A204.1 (cell line): Measurements from ENCODE around the gene GATAD2B.
"Not testable (repeated sequence)": the region's sequence is repeated elsewhere in the genome, so short reads cannot be mapped to it uniquely, and the experiment has no call there.

Experiments used
- FAIRE-seq: peaks from 2 replicates; lab custom pipeline; 2012; peaks lifted over from hg19 to GRCh38; lab: Jason Lieb, UNC

GATAD2B gene

GRCh38 chr1:153833968-153834367 lies 88.8 kb downstream of the GATAD2B start:
- FAIRE-seq, result not testable (repeated sequence)

- no peak for FAIRE-seq
These were observed 89.6 kb downstream of the GATAD2B start for GRCh38 chr1:153833171-153833570.

- no peak for FAIRE-seq
These were observed 90.5 kb downstream of the GATAD2B start for GRCh38 chr1:153832293-153832692.

GRCh38 chr1:153831026-153831425 lies 91.7 kb downstream of the GATAD2B start:
- no peak for FAIRE-seq

- no peak for FAIRE-seq
These were observed 95.4 kb downstream of the GATAD2B start for GRCh38 chr1:153827168-153827964.

GRCh38 chr1:153818876-153819275 lies 103.9 kb downstream of the GATAD2B start:
- no peak for FAIRE-seq

- FAIRE-seq, result no peak
These were observed 106.4 kb downstream of the GATAD2B start for GRCh38 chr1:153816283-153816889.

GRCh38 chr1:153805886-153806719 lies 116.7 kb downstream of the GATAD2B start:
- no peak for FAIRE-seq

- no peak for FAIRE-seq
These were observed 117.6 kb downstream of the GATAD2B start for GRCh38 chr1:153805042-153805745.

GRCh38 chr1:153804112-153804511 lies 118.7 kb downstream of the GATAD2B start:
- no peak for FAIRE-seq

GRCh38 chr1:153803470-153804056 lies 119.2 kb downstream of the GATAD2B start:
- no peak for FAIRE-seq

- no peak for FAIRE-seq
These were observed 120.7 kb downstream of the GATAD2B start for GRCh38 chr1:153801786-153802697.

GRCh38 chr1:153801028-153801625 lies 121.6 kb downstream of the GATAD2B start:
- no peak for FAIRE-seq

GRCh38 chr1:153800516-153800915 lies 122.3 kb downstream of the GATAD2B start:
- FAIRE-seq, result no peak

GRCh38 chr1:153799566-153800465 lies 123.0 kb downstream of the GATAD2B start:
- no peak for FAIRE-seq

GRCh38 chr1:153799016-153799415 lies 123.8 kb downstream of the GATAD2B start:
- FAIRE-seq, result no peak

- no peak for FAIRE-seq
These were observed 124.3 kb downstream of the GATAD2B start for GRCh38 chr1:153798468-153798780.

GRCh38 chr1:153796786-153797659 lies 125.7 kb downstream of the GATAD2B start:
- FAIRE-seq, result no peak
